Natural killer cell (primary cell): Measurements from ENCODE around the gene INAFM2. TPM values are rescaled to one million over a fixed set of nuclear protein-coding genes. Genes with fewer than 3 reads are reported as not detected.

Experiments used
- ATAC-seq, 3 donors: fragments of 150-1000 bp in 2 of 3; fragments of 200-7000 bp in 1 of 3; cut with Tn5 transposase; 1 replicate in 1 of 3; 2 replicates in 2 of 3; pipeline ENCODE4 v1.10.0; 2021; ENCODE audit warnings: mild to moderate bottlenecking in 2 of 3, moderate library complexity in 2 of 3
- DNase-seq, 2 donors: peaks; one replicate each; pipeline versions ENCODE4 v3.0.0 to v3.0.0-alpha.2; 2013 to 2021; ENCODE audit warnings: mixed read lengths in 1 of 2
- H3K27ac ChIP-seq: one replicate; pipeline ENCODE4 v1.5.1; 2013; ENCODE audit warnings: mild to moderate bottlenecking, low read length
- H3K27me3 ChIP-seq: one replicate; pipeline ENCODE4 v1.6.1; 2013; ENCODE audit warnings: low read length; ENCODE audit not compliant: control insufficient read depth, insufficient read depth
- H3K36me3 ChIP-seq: one replicate; pipeline ENCODE4 v1.6.1; 2013; ENCODE audit warnings: low read length; ENCODE audit not compliant: control insufficient read depth, insufficient read depth
- H3K4me1 ChIP-seq: one replicate; pipeline ENCODE4 v1.6.1; 2013; ENCODE audit warnings: low read length; ENCODE audit not compliant: control insufficient read depth, insufficient read depth
- H3K4me3 ChIP-seq: one replicate; pipeline ENCODE4 v1.5.1; 2013; ENCODE audit warnings: low read length
- H3K9me3 ChIP-seq: one replicate; pipeline ENCODE4 v1.6.1; 2013; ENCODE audit warnings: low read length; ENCODE audit not compliant: control insufficient read depth, insufficient read depth
- H3K27ac Mint-ChIP-seq, 2 donors: one replicate each; pipeline ENCODE4 v1.8.0; 2022; ENCODE audit warnings: mild to moderate bottlenecking in 2 of 2, mixed read lengths in 2 of 2, moderate library complexity in 1 of 2
- H3K27me3 Mint-ChIP-seq, 2 donors: one replicate each; pipeline ENCODE4 v1.8.0; 2022; ENCODE audit warnings: low read depth in 2 of 2, mixed read lengths in 2 of 2
- H3K36me3 Mint-ChIP-seq: one replicate; pipeline ENCODE4 v1.8.0; 2022; ENCODE audit warnings: mixed read lengths
- H3K4me1 Mint-ChIP-seq, 2 donors: one replicate each; pipeline ENCODE4 v1.8.0; 2022; ENCODE audit warnings: mixed read lengths in 2 of 2
- H3K4me3 Mint-ChIP-seq: one replicate; pipeline ENCODE4 v1.8.0; 2022; ENCODE audit warnings: mild to moderate bottlenecking, moderate library complexity, mixed read lengths
- H3K9me3 Mint-ChIP-seq, 2 donors: one replicate each; pipeline ENCODE4 v1.8.0; 2022; ENCODE audit warnings: mixed read lengths in 2 of 2
- WGBS: methylation state at CpG from one replicate; pipeline ENCODE4 v1.1.7; 2013; ENCODE audit warnings: missing lambda C conversion rate; ENCODE audit not compliant: insufficient coverage; 5-methylcytosine and 5-hydroxymethylcytosine counted together
- intact Hi-C: fragments of 100-400 bp; cut with micrococcal nuclease; formaldehyde crosslinking; loops from one replicate; pipeline ENCODE4 v1.14.2; 2022
- total RNA-seq, 4 donors: library from RNA; stranded (reverse); fragments of 120-200 nt in 1 of 4; gene quantifications; one replicate each; pipeline versions ENCODE4 v1.2.3 to v1.2.4, GENCODE V29; 2013 to 2022
- TF ChIP-seq, protein P1 (sequence below): fragments of 200-600 bp; IDR thresholded peaks from one replicate; pipeline ENCODE4 v1.8.0; 2022; ENCODE audit warnings: antibody characterized with exemption

INAFM2 gene
- total RNA-seq, 3 donors from 2014 or later (not counting 1 experiment from before 2014, with no cell fraction given): 14.0 to 21.7 (median 15.1) TPM

DNA sequence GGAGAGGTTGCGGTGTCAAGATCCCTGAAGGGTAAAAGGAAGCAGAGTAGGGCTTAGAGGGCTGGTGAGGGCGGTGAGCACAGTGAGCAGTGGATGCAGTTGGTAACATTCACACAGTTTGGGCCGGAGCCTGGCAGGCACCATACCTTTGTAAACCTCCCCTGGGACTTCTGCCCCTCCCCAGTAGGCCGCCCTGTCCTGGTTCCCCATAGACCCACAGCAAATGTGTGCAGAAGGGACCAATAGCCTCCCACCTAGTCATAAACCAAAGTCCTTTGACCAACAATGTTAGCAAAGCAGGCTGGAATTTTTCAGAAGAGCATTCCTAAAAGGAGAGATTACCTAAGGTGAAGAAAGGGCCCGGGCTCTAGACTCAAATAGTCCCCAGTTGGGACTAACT is 25.7 kb downstream of the INAFM2 start:
- no peaks in the 10 kb centered on the region for H3K36me3 ChIP-seq
- H3K9me3 Mint-ChIP-seq: no peaks in the 10 kb centered on the region
- no peaks in the 10 kb centered on the region for H3K36me3 Mint-ChIP-seq
- H3K27ac ChIP-seq: no peak overlapping the region
- no peak overlapping the region for H3K4me3 Mint-ChIP-seq
- H3K27ac Mint-ChIP-seq: no peak overlapping the region
- no peaks in the 10 kb centered on the region for H3K27me3 Mint-ChIP-seq
- no peaks in the 10 kb centered on the region for H3K9me3 ChIP-seq
- peaks cover 0 to 5% of the 10 kb centered on the region in 2 donors for H3K4me1 Mint-ChIP-seq
- intact Hi-C loops: no loop called here
- DNase-seq (no peak), ATAC-seq (no peak)
- WGBS: 89% methylated on average over 5 of the region's 5 CpGs
- TF ChIP-seq, protein P1, sequence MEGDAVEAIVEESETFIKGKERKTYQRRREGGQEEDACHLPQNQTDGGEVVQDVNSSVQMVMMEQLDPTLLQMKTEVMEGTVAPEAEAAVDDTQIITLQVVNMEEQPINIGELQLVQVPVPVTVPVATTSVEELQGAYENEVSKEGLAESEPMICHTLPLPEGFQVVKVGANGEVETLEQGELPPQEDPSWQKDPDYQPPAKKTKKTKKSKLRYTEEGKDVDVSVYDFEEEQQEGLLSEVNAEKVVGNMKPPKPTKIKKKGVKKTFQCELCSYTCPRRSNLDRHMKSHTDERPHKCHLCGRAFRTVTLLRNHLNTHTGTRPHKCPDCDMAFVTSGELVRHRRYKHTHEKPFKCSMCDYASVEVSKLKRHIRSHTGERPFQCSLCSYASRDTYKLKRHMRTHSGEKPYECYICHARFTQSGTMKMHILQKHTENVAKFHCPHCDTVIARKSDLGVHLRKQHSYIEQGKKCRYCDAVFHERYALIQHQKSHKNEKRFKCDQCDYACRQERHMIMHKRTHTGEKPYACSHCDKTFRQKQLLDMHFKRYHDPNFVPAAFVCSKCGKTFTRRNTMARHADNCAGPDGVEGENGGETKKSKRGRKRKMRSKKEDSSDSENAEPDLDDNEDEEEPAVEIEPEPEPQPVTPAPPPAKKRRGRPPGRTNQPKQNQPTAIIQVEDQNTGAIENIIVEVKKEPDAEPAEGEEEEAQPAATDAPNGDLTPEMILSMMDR: no peak
- H3K27me3 ChIP-seq: no peaks in the 10 kb centered on the region
- no peak overlapping the region for H3K4me3 ChIP-seq
- H3K4me1 ChIP-seq: peaks cover 9% of the 10 kb centered on the region

DNA sequence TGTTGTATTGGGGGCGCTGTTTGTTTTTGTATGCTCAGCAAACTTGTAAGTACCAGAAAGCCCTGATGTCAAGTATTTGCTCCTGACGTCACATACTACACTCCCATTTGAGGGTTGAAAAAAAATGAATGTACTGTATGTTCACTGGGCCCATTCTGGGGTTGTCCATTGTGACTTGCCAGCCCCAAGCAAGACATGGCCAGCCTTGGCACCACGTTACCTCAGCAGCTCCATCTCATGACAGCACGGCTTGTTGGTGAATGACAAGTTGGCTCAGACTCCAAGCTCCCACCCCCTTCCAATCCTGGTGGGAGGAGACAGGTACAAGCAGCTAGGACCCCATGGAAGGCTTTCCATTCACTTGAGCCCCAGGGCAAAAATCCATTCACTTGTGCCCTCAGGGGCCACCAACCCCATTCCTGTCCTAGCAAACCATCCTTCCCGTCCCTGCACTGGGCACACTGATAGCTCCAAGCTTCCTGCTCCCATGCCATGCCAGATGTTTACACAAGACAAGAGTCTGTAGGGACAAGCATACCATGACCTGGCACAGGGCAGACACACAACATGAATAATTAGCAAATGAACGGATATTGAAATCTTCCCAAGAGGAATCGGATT is 28.9 kb downstream of the INAFM2 start:
- 89% methylated on average over 6 of the region's 7 CpGs for WGBS
- Mint-ChIP-seq H3K9me3 (no peaks in the 10 kb centered on the region), H3K4me3 (no peak overlapping the region), H3K4me1 (peaks cover 0 to 10% of the 10 kb centered on the region in 2 donors), H3K27me3 (peaks cover 0 to 9% of the 10 kb centered on the region in 2 donors), H3K36me3 (no peaks in the 10 kb centered on the region), H3K27ac (no peak overlapping the region)
- TF ChIP-seq, protein P1: no peak
- no peak overlapping the region for H3K4me3 ChIP-seq
- no peak overlapping the region for H3K27ac ChIP-seq
- no peaks in the 10 kb centered on the region for H3K27me3 ChIP-seq
- intact Hi-C loops: no loop called here
- H3K36me3 ChIP-seq: no peaks in the 10 kb centered on the region
- ATAC-seq (no peak), DNase-seq (no peak)
- H3K9me3 ChIP-seq: no peaks in the 10 kb centered on the region
- peaks cover 4% of the 10 kb centered on the region for H3K4me1 ChIP-seq

DNA sequence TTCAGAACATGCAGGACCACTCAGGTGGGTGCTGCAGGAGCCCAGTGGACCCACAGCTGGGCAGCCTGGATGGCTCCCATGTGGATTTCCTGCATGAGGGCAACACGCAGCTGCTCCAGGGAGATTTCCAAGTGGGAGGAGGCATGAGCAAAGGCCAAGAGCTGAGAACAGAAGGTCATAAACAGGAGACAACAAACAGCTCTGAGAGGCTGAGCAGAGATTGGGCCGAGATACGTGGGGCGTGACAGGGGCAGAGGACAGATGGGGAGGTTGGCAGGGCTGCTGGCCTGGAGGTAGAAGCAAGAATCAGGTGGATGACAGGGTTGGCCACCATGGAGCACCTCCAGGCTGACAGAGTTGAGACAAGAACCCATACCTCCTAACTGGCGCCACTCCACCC is 30.2 kb downstream of the INAFM2 start:
- intact Hi-C loops: no loop called here
- Histone ChIP-seq H3K4me1 (peaks cover 14% of the 10 kb centered on the region), H3K27ac (no peak overlapping the region), H3K4me3 (no peak overlapping the region), H3K36me3 (no peaks in the 10 kb centered on the region), H3K9me3 (no peaks in the 10 kb centered on the region), H3K27me3 (no peaks in the 10 kb centered on the region)
- WGBS: 91% methylated on average over 5 of the region's 5 CpGs
- H3K27me3 Mint-ChIP-seq: peaks cover 0 to 9% of the 10 kb centered on the region in 2 donors
- peaks cover 1 to 15% of the 10 kb centered on the region in 2 donors for H3K4me1 Mint-ChIP-seq
- TF ChIP-seq, protein P1: no peak
- no peaks in the 10 kb centered on the region for H3K36me3 Mint-ChIP-seq
- no peak overlapping the region for H3K27ac Mint-ChIP-seq
- no peaks in the 10 kb centered on the region for H3K9me3 Mint-ChIP-seq
- ATAC-seq: no peak
- no peak for DNase-seq
- H3K4me3 Mint-ChIP-seq: no peak overlapping the region
